GM18870 (cell line): ENCODE data around the gene TNXB.
"Not testable (repeated sequence)": the region's sequence is repeated elsewhere in the genome, so short reads cannot be mapped to it uniquely, and the experiment has no call there.

Experiments
- ATAC-seq: cut with Tn5 transposase; IDR thresholded peaks from one replicate; pipeline ENCODE4 v1.9.1; 2021; ENCODE audit warnings: moderate library complexity; ENCODE audit not compliant: unreplicated experiment

Gene TNXB

GRCh38 chr6:32068867-32069266 is 40.3 kb downstream of the TNXB start:
- no peak for ATAC-seq

GRCh38 chr6:32068315-32068714 is 40.8 kb downstream of the TNXB start:
- not testable (repeated sequence) for ATAC-seq

GRCh38 chr6:32067521-32067920 is 41.6 kb downstream of the TNXB start:
- not testable (repeated sequence) for ATAC-seq

- ATAC-seq = no peak
These were observed 44.4 kb downstream of the TNXB start for GRCh38 chr6:32064706-32065105.

GRCh38 chr6:32060966-32061655 is 48.0 kb downstream of the TNXB start:
- no peak for ATAC-seq

GRCh38 chr6:32058511-32058963 is 50.6 kb downstream of the TNXB start:
- no peak for ATAC-seq

- ATAC-seq = no peak
These were observed 51.2 kb downstream of the TNXB start for GRCh38 chr6:32057966-32058365.

- no peak for ATAC-seq
These were observed 52.9 kb downstream of the TNXB start for GRCh38 chr6:32056254-32056653.

GRCh38 chr6:32055756-32056155 is 53.4 kb downstream of the TNXB start:
- not testable (repeated sequence) for ATAC-seq

GRCh38 chr6:32053314-32053713 is 55.8 kb downstream of the TNXB start:
- not testable (repeated sequence) for ATAC-seq

- ATAC-seq = not testable (repeated sequence)
These were observed 56.5 kb downstream of the TNXB start for GRCh38 chr6:32052626-32053025.

GRCh38 chr6:32050562-32050961 is 58.6 kb downstream of the TNXB start:
- ATAC-seq = no peak

GRCh38 chr6:32049736-32050135 is 59.4 kb downstream of the TNXB start:
- not testable (repeated sequence) for ATAC-seq

GRCh38 chr6:32049149-32049548 is 60.0 kb downstream of the TNXB start:
- ATAC-seq = not testable (repeated sequence)

GRCh38 chr6:32047855-32048766 is 61.0 kb downstream of the TNXB start:
- no peak for ATAC-seq

- ATAC-seq = no peak
These were observed 61.6 kb downstream of the TNXB start for GRCh38 chr6:32047539-32047854.

- ATAC-seq = no peak
These were observed 62.1 kb downstream of the TNXB start for GRCh38 chr6:32047084-32047478.

GRCh38 chr6:32046450-32047083 is 62.6 kb downstream of the TNXB start:
- no peak for ATAC-seq

GRCh38 chr6:32045811-32046449 is 63.2 kb downstream of the TNXB start:
- no peak for ATAC-seq

- not testable (repeated sequence) for ATAC-seq
These were observed 64.2 kb downstream of the TNXB start for GRCh38 chr6:32044916-32045315.
